NCI-H1694 (cell line): Measurements from ENCODE around the gene MOV10.

Experiments
- DNase-seq: peaks from one replicate; lab custom pipeline; 2025; lab: John Stamatoyannopoulos, UW

The MOV10 gene

DNA sequence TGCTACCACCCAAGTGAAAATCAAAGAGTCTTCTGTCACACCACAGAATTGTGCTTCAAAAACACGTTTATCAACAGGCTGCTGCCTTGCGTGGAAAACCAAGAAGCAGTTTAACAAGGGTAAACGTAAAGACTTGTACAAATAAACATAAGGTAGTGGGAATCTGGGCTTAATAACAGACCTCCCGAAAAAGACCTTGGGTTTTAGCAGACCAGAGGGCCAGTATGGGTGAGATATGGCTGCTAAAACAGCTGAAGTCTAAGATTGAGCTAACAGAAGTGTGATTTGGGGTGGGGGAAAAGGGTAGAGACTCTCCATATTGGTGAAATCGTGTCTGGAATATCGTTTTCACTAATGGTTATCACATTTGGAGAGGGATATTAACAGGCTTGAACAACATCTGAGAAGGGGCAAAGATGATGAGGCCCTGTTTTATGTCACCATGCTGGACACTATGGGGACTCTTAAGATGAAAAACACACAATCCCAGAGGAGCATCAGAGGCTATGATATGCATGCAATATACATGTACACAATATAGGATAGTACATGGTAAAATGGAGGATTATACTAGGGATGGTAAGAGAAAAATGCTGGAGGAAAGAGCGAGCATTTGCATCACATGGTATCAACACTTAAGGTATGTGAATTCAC is 1.4 kb downstream of the MOV10 start:
- DNase-seq: no peak

DNA sequence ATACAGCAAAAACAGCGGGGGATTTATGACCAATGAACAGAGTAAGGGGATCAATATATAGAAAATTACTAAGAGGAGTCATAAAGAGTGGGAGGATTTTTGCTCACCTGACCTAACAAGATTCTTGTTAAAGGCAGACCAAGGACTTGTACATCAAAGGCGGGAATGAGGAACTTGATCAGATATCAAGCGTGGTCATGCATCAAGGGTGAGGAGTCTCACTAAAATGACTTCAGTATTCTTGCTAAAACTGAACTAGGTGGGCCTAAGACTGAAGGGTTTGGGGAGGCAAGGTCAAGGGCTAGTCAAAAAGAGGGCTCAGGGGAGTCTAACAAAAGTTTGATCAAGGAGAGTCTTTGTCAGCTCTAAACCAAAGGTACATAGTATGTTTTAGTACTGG is 2.1 kb downstream of the MOV10 start:
- DNase-seq: no peak

DNA sequence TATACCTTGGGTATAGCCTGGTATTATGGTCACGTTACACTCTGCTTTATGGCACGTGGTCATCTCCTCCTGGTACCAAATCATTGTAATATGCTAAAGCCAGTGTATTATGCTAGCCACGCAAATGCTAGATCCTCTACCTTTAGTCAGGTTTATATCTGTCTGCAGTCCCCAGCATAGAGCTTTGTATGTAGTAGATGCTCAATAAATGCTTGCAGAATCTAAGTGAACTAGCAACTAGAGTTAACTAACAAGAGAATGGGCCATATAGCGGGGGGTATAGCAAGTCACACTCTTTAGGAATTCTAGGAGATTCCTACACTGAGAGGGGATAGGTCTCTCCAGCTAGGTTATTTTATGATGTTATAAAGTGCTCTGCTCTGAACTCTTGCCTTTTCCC is 3.0 kb downstream of the MOV10 start:
- no peak for DNase-seq

DNA sequence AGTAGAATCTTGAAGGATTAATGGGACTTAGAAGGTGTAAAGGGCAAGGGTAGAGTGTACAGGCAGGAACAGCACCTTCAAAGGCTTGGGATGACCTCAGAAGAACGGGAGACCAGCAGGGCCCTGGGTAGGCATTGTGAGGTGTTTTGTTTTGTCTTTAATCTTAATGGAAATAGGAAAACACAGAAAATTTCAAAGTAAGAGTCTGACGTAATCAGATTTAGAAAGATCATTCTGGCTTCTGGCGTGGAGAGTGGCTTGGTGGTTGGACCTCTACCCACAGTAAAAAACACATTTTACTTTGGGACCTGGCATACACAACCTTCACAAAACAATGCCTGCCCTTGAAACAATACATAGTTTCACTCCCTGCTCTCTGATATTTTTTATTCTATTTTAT is 4.1 kb downstream of the MOV10 start:
- DNase-seq: no peak

DNA sequence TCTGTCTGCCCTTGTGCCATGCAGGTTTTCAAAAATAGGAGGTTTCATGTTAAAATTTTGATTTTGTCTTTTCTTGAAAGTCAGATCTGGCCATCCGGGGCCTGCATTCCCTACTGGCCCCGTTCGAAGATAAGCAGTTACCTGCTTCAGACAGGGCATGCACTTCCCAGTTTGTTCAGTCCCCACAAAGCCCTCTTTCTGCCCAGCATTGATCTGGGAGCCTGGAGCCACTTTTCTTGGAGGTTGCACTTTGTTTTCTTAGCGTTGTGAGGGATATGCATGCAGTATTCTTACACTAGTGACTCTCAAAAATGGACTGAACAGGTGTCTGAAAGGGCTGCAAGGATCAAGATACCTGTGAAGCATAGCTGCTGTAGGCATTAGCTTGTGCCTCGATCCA is 11.5 kb downstream of the MOV10 start:
- no peak for DNase-seq

DNA sequence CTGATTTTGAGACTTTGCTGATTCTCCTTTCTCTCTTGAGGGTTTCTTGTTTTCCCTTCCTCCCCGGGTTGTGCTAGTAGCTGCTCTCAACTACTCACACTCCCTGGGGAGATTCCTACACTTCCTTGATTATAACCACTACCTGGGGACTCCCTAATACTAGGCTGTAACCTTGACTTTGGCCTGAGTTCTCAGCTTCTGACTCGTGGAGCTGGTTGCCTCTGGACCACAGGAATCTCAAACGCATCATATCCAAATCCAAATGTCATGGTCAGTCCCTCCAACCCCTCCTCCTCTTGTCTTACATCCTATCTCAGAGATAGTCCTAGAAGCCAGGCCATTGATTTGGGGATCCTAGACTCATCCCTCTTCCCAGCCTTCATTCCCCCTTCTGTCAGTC is 12.0 kb downstream of the MOV10 start:
- DNase-seq: no peak

DNA sequence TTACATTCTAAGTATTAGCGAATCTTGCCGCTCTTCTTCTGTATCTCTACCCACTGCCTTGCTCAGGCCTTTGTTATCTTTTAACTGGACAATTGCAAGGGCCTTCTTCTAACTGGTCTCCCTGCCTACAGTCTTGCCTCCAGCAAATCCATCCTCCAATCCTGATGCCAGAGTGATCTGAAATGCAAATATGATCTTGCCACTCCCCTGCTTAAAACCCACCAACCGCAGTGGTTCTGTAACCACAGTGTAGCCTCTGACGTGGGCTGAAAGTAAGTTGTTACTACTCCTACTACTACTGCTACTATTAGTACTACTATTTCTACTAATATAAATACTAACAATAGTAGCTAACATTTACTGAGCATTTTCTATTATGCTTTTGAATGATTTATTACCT is 12.4 kb downstream of the MOV10 start:
- DNase-seq: no peak

DNA sequence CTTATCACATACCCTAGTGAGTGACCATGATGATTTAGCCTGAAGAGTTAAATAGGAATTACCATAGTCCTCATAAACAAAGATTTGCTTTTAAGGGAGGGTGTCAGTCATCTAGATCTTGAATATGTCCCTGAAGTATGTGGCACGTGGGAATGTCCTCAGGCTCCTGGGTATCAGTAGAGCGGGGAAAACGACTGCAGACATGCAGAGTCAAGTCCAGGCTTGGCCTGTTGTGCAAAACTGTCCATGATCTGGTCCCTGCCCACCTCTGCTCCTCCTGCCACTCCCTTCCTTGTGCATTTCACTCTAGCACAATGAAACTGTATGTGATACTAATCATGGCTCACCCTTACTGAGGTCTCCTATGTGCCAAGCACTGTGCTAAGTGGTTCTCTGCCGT is 12.9 kb downstream of the MOV10 start:
- DNase-seq: no peak

DNA sequence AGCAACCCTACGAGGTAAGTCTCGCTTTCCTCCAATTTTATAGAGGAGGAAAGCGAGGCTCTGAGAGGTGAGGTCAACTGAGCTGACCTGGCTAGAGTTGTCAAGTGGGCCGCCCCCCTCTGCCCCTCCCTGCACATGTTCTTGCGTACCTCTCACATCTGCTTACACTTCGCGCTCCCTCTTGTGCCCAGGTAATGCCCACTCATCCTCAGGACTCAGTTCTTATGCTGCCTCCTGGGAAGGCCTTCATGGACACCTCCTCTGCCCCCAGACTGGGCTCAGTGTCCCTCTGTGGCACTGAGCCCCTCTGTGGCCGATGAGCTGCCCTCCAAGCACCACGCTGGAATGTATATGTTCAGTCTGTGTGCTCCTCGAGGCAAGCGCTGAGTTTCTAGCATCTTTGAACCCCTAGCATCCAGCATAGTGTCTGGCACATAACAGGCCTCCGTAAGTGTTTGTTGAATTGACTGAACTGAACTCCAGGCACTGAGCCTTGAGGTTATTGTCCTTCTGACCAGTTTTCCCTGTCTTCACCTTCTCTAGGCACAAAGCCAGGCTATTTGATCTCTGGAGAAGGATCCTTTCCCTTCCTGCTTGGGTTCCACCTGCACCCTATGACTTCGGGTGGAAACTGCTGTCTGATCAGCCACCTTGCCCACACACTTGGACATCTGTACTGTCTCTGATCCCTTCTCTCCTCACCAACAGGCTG is 13.5 kb downstream of the MOV10 start:
- DNase-seq: no peak

DNA sequence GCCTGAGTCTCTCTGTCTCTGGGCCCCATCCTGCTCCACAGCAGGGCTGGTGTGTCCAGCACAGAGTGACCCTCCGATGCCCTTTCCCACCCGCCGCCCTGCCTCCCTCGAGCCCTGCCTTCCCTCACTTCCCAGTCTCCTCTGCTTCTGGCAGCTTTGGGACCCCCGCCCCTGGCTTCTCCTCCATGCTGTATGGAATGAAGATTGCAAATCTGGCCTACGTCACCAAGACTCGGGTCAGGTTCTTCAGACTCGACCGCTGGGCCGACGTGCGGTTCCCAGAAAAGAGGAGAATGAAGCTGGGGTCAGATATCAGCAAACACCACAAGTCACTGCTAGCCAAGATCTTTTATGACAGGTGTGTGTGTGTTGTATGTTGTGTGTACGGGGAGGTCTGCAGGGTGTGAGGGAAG is 14.3 kb downstream of the MOV10 start:
- DNase-seq: no peak

DNA sequence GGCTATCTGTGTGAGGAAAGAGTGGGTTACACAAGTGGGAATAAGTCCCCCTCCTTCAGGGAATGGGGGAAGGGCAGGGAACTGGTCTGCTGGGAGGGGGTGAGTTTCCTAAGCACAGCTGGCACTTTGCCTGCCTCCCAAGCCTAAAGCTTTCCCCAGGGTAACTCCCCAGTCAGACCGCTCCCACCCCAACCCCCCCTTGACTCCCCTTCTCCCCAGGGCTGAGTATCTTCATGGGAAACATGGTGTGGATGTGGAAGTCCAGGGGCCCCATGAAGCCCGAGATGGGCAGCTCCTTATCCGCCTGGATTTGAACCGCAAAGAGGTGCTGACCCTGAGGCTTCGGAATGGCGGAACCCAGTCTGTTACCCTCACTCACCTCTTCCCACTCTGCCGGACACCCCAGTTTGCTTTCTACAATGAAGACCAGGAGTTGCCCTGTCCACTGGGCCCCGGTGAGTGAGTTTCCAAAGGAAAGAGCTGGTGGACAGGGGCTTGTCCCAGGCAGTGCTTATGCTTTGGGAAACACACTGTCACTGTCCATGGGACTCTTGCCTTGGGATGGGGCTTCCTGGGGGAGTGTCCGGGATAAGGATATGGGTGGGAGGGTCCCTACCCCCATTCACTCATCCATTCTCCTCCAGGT is 14.9 kb downstream of the MOV10 start:
- DNase-seq: no peak

DNA sequence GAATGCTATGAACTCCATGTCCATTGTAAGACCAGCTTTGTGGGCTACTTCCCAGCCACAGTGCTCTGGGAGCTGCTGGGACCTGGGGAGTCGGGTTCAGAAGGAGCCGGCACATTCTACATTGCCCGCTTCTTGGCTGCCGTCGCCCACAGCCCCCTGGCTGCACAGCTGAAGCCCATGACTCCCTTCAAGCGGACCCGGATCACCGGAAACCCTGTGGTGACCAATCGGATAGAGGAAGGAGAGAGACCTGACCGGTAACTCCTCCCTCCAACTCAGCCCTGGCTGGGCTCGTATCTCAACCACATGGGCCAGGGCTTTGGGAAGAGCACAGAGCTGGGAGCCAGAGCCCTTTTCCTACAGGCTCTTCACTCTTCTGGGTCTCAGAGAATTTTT is 15.4 kb downstream of the MOV10 start:
- DNase-seq: no peak

DNA sequence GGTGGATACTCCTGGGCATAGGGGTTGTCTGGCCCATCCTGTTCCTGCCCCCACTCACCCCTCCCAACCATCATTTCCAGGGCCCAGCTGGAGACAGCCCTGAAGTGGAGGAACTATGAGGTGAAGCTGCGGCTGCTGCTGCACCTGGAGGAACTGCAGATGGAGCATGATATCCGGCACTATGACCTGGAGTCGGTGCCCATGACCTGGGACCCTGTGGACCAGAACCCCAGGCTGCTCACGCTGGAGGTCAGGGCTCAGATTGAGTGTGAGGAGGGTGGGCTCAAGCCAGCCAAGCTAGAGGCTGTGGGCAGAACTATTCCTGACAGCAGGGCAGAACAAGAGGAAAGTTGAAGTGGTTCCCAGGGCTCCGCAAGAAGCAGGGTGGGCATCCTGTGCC is 18.2 kb downstream of the MOV10 start:
- no peak for DNase-seq

DNA sequence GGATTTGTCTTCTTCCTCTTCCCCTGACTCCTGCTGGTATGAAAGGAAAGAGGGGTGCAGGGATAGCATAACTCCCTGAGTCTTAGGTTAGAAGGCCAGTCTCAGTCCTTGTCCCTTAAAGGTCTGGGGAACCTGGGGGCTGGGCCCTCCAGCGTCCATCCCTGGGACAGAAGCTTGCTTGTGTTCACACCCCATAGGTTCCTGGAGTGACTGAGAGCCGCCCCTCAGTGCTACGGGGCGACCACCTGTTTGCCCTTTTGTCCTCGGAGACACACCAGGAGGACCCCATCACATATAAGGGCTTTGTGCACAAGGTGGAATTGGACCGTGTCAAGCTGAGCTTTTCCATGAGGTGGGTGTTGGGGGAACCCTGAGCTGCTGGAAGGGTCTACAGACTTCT is 19.4 kb downstream of the MOV10 start:
- no peak for DNase-seq

DNA sequence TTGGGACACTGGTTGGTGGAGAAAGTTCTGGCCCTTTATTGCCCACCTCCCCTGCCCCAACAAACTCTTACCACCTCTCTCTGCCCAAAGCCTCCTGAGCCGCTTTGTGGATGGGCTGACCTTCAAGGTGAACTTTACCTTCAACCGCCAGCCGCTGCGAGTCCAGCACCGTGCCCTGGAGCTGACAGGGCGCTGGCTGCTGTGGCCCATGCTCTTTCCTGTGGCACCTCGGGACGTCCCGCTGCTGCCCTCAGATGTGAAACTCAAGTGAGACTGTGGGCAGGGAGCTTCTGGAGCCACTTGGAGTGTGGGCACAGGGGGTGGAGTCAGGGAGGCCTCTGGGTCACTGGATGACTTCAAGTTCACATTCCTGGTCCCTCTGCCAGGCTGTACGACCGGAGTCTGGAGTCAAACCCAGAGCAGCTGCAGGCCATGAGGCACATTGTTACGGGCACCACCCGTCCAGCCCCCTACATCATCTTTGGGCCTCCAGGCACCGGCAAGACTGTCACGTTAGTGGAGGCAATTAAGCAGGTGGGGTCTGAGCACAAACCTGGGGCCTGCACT is 20.0 kb downstream of the MOV10 start:
- no peak for DNase-seq

DNA sequence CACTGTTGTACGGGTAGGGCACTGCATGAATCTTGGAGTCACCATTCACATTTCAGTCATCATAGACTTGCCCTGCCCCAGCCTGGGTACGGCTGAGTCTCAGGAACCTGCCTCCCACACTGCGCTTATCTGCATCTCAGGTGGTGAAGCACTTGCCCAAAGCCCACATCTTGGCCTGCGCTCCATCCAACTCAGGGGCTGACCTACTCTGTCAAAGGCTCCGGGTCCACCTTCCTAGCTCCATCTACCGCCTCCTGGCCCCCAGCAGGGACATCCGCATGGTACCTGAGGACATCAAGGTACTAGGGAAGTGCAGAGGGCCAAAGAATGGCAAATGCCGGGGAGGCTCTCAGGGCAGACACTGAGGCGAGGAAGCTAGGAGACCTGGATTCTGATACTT is 20.8 kb downstream of the MOV10 start:
- DNase-seq: no peak

DNA sequence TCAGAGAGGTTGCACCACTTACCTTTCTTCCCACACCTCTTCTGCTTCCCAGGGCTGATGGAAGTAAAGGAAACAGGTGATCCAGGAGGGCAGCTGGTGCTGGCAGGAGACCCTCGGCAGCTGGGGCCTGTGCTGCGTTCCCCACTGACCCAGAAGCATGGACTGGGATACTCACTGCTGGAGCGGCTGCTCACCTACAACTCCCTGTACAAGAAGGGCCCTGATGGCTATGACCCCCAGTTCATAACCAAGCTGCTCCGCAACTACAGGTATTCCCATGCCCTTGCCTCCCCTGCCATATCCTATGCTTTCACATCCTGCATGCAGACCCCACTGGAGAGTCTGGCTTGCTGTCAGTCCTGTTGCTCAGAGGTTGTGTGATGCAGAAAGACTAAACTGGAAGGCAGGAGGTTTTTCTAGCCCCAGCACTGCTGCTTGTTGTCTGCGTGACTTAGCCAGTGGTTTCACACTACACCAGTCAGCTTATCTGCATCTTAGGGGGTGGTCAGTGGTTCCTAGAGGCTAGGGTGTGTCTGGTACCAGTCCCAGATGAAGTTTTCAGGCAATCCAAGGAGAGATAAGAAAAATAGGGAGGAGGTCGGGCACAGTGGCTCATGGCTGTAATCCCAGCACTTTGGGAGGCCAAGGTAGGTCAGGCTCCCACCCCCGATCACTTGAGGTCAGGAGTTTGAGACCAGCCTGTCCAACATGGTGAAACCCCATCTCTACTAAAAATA is 22.3 kb downstream of the MOV10 start:
- no peak for DNase-seq

DNA sequence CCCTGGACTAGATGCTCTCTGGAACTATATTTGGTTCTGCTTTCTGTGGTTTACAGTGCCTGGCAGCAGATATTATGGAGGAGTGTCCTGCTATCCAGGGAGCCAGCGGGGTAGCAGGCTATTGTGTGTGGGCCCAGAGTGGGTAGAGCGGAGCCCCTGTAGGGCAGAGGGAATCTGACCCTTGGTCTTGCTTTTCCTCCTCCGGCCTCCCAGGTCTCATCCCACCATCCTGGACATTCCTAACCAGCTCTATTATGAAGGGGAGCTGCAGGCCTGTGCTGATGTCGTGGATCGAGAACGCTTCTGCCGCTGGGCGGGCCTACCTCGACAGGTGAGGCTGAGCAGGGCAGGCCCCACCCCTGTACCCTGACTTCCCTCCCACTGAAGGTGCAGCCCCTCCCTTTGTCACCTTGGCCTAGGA is 23.3 kb downstream of the MOV10 start:
- DNase-seq: no peak

DNA sequence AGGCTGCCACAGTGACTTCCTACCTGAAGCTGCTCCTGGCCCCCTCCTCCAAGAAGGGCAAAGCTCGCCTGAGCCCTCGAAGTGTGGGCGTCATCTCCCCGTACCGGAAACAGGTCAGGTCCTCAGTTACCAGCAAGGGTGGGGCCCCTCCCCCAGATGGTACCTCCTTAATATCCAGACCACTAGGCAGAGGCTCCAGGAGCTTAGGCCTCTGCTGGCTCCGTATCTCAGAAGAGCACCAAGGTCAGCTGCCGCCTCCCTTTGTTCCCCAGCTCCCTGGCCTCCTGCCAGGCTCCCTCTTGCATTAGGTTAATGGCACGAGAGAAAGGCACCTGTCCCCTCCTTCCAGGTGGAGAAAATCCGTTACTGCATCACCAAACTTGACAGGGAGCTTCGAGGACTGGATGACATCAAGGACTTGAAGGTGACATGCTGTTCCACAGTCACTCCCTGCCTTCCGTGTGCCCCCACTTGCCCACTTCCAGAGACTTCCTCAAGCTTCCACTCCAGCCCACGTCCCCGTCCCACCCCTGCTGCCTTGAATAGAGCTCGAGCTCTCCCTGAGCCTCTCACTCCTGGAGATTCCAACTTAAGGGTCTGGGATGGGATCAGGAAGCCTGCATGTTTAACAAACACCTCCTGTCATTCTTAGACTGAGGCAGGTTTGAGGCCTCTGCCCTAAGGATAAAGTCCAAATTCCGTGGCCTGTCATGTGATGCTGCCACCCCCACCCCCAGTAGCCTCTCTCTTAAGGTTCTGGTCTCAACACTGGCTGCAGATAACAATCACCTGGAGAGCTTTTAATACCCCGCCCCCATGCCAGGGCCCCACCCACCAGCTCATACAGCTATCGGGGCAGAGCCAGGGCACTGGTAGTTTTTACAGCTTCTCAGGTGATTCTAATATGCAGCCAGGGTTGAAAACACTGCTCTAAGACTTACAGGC is 24.2 kb downstream of the MOV10 start:
- DNase-seq: peak; percentile 34

DNA sequence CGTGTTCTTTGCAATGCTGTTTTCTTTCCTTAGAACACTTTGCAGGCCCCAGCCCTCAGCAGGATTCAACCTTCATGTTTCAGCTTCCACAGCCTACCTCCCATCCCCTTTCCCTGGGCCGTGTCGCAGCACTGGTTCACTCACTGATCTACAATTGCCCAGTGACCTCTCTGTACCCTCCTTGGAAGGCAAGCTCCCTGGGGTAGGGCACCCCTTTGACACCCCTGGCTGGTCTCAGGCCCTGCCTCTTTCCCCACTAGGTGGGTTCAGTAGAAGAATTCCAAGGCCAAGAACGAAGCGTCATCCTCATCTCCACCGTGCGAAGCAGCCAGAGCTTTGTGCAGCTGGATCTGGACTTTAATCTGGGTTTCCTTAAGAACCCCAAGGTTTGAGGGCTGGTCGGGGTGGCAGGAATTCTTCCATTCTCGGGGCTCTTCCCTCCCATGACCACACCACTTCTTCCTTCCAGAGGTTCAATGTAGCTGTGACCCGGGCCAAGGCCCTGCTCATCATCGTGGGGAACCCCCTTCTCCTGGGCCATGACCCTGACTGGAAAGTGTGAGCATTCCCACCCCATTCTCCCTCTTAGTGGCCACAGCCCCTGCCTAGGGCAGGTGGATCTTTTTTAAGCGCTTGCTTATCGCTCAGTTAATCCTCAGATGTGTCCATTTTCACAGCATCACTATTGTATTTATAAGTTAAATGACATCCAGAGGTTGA is 25.1 kb downstream of the MOV10 start:
- no peak for DNase-seq
